Lung (tissue), 12 donors: ENCODE results near the gene NSUN4. TPM values are rescaled to one million over a fixed set of nuclear protein-coding genes. Genes with fewer than 3 reads are reported as not detected.

Experiments
- ATAC-seq: fragments of 200-7000 bp; cut with Tn5 transposase; one replicate; pipeline ENCODE4 v1.9.1; 2020; ENCODE audit warnings: moderate number of reproducible peaks; ENCODE audit not compliant: insufficient read depth, low FRiP score
- DNase-seq, 3 donors: peaks; one replicate each; pipeline ENCODE4 v3.0.0-alpha.2; 2013 to 2017
- H3K27ac ChIP-seq, 2 donors: one replicate each; pipeline ENCODE4 v1.5.1; 2013; ENCODE audit warnings: mild to moderate bottlenecking in 2 of 2, moderate library complexity in 2 of 2, control low read depth in 1 of 2, inconsistent platforms in 1 of 2, low read depth in 1 of 2, low read length in 1 of 2
- H3K27me3 ChIP-seq, 3 donors: one replicate each; pipeline ENCODE4 v1.5.1; 2013; ENCODE audit warnings: low read length in 2 of 3; ENCODE audit not compliant: control insufficient read depth in 3 of 3, insufficient read depth in 3 of 3
- H3K36me3 ChIP-seq, 4 donors: one replicate each; pipeline ENCODE4 v1.5.1; 2013; ENCODE audit warnings: low read length in 4 of 4, mild to moderate bottlenecking in 1 of 4, moderate library complexity in 1 of 4; ENCODE audit not compliant: control insufficient read depth in 4 of 4, insufficient read depth in 4 of 4
- H3K4me1 ChIP-seq, 5 donors: one replicate each; pipeline ENCODE4 v1.5.1; 2013; ENCODE audit warnings: low read length in 5 of 5, mild to moderate bottlenecking in 2 of 5, moderate library complexity in 1 of 5; ENCODE audit not compliant: control insufficient read depth in 5 of 5, insufficient read depth in 5 of 5
- H3K4me3 ChIP-seq: one replicate; pipeline ENCODE4 v1.5.1; 2013; ENCODE audit warnings: mild to moderate bottlenecking, control low read depth, moderate library complexity
- H3K9ac ChIP-seq, 2 donors: one replicate each; pipeline ENCODE4 v1.5.1; 2013; ENCODE audit warnings: low read length in 2 of 2, control low read depth in 1 of 2; ENCODE audit not compliant: insufficient read depth in 1 of 2
- H3K9me3 ChIP-seq, 4 donors: one replicate each; pipeline ENCODE4 v1.5.1; 2013; ENCODE audit warnings: low read length in 3 of 4, mild to moderate bottlenecking in 1 of 4, moderate library complexity in 1 of 4; ENCODE audit not compliant: control insufficient read depth in 4 of 4, insufficient read depth in 3 of 4
- WGBS, 2 donors: extraction: QIAGEN DNeasy Blood & Tissue Kit; methylation state at CpG; one replicate each; pipeline ENCODE4 v1.1.7; 2013; 5-methylcytosine and 5-hydroxymethylcytosine counted together
- polyA plus RNA-seq, 2 donors: library from polyadenylated mRNA; stranded (reverse); fragments of 200-250 nt; gene quantifications; one replicate each; pipeline ENCODE4 v1.2.1, GENCODE V29; 2013
- total RNA-seq, 2 donors: library from RNA; depleted of rRNA in 1 of 2; stranded (reverse); fragments of >200 nt in 1 of 2; gene quantifications; one replicate each; pipeline ENCODE4 v1.2.1, GENCODE V29; 2014 to 2021
- TF ChIP-seq, protein P1 (sequence below): IDR thresholded peaks from 2 replicates; pipeline ENCODE4 v1.5.1; 2012; ENCODE audit warnings: mild to moderate bottlenecking; ENCODE audit errors: control extremely low read depth, extremely low read depth
- donor health status: control.
- donor health status: control.
- donor health status: Bipolar disorder and iron deficiency.
- donor health status: healthy.
- donor health status: DM: yes; HTN: yes; CAD: no.

NSUN4 gene
- total and polyA plus RNA-seq, 4 donors: 11.2 to 29.3 (median 23.4) TPM

DNA sequence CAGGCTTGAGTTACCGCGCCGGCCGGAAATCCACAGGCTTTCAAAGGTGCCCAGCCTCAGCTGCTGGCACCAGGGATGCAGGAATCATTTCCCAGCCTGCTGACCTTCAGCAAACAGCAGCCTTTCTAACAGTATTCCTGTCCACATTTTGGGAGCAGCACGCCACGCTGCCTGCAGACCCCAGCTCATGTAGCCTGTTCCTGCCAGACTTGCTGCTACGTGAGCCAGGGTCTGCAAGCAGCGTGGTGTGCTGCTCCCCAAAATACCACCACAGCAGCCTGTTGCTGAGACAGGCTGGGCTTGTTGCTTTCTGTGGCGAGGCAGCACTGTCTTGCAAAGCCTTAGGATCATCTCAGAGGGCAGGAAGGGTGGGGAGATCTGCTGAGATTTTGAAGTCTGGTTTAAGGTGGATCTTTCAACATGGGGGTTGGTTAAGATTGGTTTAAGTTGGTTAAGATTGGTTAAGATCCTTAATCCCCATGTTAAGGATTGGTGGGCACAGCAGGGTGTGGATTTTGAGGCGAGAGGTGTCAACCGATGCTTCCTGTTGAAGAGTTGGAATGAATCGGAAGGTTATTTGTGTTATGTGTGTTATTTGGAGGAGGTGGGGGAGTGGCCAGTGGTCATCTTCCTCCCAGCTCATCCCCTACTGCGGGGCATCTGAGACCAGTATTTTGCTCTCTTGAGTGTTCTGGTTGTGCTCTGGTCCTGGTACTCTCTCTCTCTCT lies 66.4 kb downstream of the NSUN4 start:
- TF ChIP-seq, protein P1, sequence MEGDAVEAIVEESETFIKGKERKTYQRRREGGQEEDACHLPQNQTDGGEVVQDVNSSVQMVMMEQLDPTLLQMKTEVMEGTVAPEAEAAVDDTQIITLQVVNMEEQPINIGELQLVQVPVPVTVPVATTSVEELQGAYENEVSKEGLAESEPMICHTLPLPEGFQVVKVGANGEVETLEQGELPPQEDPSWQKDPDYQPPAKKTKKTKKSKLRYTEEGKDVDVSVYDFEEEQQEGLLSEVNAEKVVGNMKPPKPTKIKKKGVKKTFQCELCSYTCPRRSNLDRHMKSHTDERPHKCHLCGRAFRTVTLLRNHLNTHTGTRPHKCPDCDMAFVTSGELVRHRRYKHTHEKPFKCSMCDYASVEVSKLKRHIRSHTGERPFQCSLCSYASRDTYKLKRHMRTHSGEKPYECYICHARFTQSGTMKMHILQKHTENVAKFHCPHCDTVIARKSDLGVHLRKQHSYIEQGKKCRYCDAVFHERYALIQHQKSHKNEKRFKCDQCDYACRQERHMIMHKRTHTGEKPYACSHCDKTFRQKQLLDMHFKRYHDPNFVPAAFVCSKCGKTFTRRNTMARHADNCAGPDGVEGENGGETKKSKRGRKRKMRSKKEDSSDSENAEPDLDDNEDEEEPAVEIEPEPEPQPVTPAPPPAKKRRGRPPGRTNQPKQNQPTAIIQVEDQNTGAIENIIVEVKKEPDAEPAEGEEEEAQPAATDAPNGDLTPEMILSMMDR: no peak
- H3K36me3 ChIP-seq: peaks cover 0 to 16% (median 0%) of the 10 kb centered on the region in 4 donors
- H3K4me1 ChIP-seq: peaks cover 0 to 8% (median 3%) of the 10 kb centered on the region in 5 donors
- no peaks in the 10 kb centered on the region for H3K27me3 ChIP-seq
- no peak overlapping the region for H3K4me3 ChIP-seq
- no peak overlapping the region for H3K27ac ChIP-seq
- H3K9ac ChIP-seq: no peak overlapping the region
- WGBS, 2 donors: 80% methylated on average over 13 of the region's 13 CpGs
- H3K9me3 ChIP-seq: peaks cover 0 to 2% (median 0%) of the 10 kb centered on the region in 4 donors
- no peak for ATAC-seq
- peak in 2 of 3 donors; percentile 26 to 30 for DNase-seq

DNA sequence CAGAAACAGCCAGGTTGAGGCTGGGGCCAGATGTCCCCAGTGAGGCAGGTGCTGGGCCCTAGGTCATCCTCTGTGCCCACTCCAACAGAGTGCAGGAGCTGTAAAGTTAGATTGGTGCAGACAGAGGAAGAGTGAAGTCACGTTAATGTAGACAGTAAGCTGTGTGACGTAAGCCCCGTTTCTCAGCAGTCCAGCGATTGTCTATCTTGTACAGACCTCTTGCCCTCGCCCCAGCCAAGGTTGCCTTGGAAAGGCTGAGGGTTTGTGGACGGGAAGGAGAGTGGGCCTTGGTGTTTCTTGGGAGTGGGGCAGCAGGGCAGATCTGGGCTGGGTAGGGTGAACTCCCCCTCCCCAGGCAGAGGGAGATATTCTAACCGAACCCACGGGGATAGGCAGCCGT lies 67.0 kb downstream of the NSUN4 start:
- TF ChIP-seq, protein P1: no peak
- H3K27me3 ChIP-seq: no peaks in the 10 kb centered on the region
- H3K27ac ChIP-seq: no peak overlapping the region
- no peak overlapping the region for H3K4me3 ChIP-seq
- H3K9ac ChIP-seq: no peak overlapping the region
- peaks cover 0 to 2% (median 0%) of the 10 kb centered on the region in 4 donors for H3K9me3 ChIP-seq
- WGBS, 2 donors: 85 to 90% methylated on average over 9 of the region's 9 CpGs
- no peak for DNase-seq
- H3K36me3 ChIP-seq: peaks cover 0 to 16% (median 0%) of the 10 kb centered on the region in 4 donors
- no peak for ATAC-seq
- peaks cover 0 to 5% (median 2%) of the 10 kb centered on the region in 5 donors for H3K4me1 ChIP-seq

DNA sequence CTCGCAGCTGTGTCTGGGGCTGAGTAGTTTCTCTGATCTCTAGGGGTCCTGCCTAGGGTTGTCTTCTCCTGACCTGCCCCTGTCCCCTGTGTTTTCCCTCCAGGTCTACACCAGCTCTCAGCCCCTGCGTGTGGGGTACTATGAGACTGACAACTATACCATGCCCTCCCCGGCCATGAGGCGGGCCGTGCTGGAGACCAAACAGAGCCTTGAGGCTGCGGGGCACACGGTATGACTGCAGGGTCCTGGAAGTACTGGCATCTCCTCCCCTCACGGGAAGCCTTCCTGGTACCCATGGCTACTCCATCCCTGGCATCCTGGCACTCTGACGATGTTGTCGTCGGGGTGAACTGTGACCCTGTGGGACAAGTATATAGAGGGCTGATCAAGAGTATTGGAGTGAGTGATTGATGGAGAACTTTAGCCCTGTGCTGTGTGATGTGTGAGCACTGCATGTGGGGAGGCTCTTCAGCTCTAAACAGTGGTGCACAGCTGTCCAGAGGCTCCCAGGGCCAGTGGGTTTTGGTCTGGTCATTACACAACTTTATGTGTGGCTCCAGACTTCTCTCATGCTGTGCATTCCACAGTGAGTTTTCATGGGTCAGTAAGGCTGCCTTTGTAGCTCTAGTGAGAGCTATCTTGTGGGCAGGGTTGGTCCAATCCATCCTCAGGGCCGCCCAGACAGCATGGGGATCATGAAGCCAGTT lies 67.9 kb downstream of the NSUN4 start:
- no peak overlapping the region for H3K27ac ChIP-seq
- 95 to 97% methylated on average over 12 of the region's 12 CpGs for WGBS, 2 donors

More for the DNA sequence above, 67.9 kb downstream of the NSUN4 start:
- Histone ChIP-seq H3K27me3 (no peaks in the 10 kb centered on the region), H3K4me3 (no peak overlapping the region), H3K9me3 (peaks cover 0 to 2% (median 0%) of the 10 kb centered on the region in 4 donors), H3K4me1 (peaks cover 0 to 5% (median 2%) of the 10 kb centered on the region in 5 donors), H3K36me3 (peaks cover 0 to 18% (median 0%) of the 10 kb centered on the region in 4 donors), H3K9ac (no peak overlapping the region)
- DNase-seq (no peak), ATAC-seq (no peak)
- TF ChIP-seq, protein P1: no peak
